Measurements from ENCODE around the gene KANK3. TPM values are rescaled to one million over a fixed set of nuclear protein-coding genes. Genes with fewer than 3 reads are reported as not detected.

KANK3 gene
- total RNA-seq, 1 donor from 2014 or later: 2.9 TPM

GRCh38 chr19:8337728-8338127 is 5.3 kb downstream of the KANK3 start:
- DNase-seq (ENCODE audit: low read depth): no peak
- Mint-ChIP-seq H3K9me3 (ENCODE audit: unreplicated experiment) (no peaks in the 10 kb centered on the region), H3K27me3 (ENCODE audit: low read depth, unreplicated experiment) (peaks cover 43% of the 10 kb centered on the region), H3K36me3 (ENCODE audit: low read depth, unreplicated experiment) (peaks cover 3% of the 10 kb centered on the region), H3K4me1 (ENCODE audit: low read depth, unreplicated experiment) (no peaks in the 10 kb centered on the region), H3K4me3 (ENCODE audit: unreplicated experiment) (no peak overlapping the region), H3K27ac (ENCODE audit: unreplicated experiment) (no peak overlapping the region)
- no peak for FAIRE-seq
- Histone ChIP-seq H4K20me1 (ENCODE audit: insufficient read depth, low read length) (peaks cover 3% of the 10 kb centered on the region), H3K9me3 (ENCODE audit: insufficient read depth, low read depth, low read length) (no peaks in the 10 kb centered on the region), H2AFZ (ENCODE audit: low read depth, low read length) (no peak overlapping the region), H3K79me2 (ENCODE audit: insufficient read depth, low read length) (no peaks in the 10 kb centered on the region), H3K36me3 (ENCODE audit: insufficient read depth, low read length) (no peaks in the 10 kb centered on the region), H3K4me1 (ENCODE audit: insufficient read depth, low read length) (no peaks in the 10 kb centered on the region), H3K27me3 (ENCODE audit: insufficient read depth, low read length) (peaks cover 34% of the 10 kb centered on the region), H3K4me3 (ENCODE audit: insufficient read depth, low read depth, low read length) (no peak overlapping the region), H3K4me2 (ENCODE audit: low read length) (no peak overlapping the region), H3K9ac (ENCODE audit: low read length) (no peak overlapping the region), H3K27ac (ENCODE audit: low read depth, low read length) (no peak overlapping the region)
- TF ChIP-seq EZH2 (IDR thresholded peaks at IDR 0.05; ENCODE audit: insufficient read depth, low read length) (no peak), CTCF (IDR thresholded peaks at IDR 0.05; ENCODE audit: insufficient read depth, low read depth, low read length) (no peak)

GRCh38 chr19:8336660-8337059 is 6.4 kb downstream of the KANK3 start:
- Histone ChIP-seq H3K27ac (ENCODE audit: low read depth, low read length) (no peak overlapping the region), H4K20me1 (ENCODE audit: insufficient read depth, low read length) (peaks cover 3% of the 10 kb centered on the region), H3K9me3 (ENCODE audit: insufficient read depth, low read depth, low read length) (no peaks in the 10 kb centered on the region), H2AFZ (ENCODE audit: low read depth, low read length) (no peak overlapping the region), H3K27me3 (ENCODE audit: insufficient read depth, low read length) (peaks cover 29% of the 10 kb centered on the region), H3K79me2 (ENCODE audit: insufficient read depth, low read length) (no peaks in the 10 kb centered on the region), H3K36me3 (ENCODE audit: insufficient read depth, low read length) (no peaks in the 10 kb centered on the region), H3K4me3 (ENCODE audit: insufficient read depth, low read depth, low read length) (no peak overlapping the region), H3K4me1 (ENCODE audit: insufficient read depth, low read length) (no peaks in the 10 kb centered on the region), H3K9ac (ENCODE audit: low read length) (no peak overlapping the region), H3K4me2 (ENCODE audit: low read length) (no peak overlapping the region)
- Mint-ChIP-seq H3K9me3 (ENCODE audit: unreplicated experiment) (no peaks in the 10 kb centered on the region), H3K36me3 (ENCODE audit: low read depth, unreplicated experiment) (peaks cover 3% of the 10 kb centered on the region), H3K27me3 (ENCODE audit: low read depth, unreplicated experiment) (peaks cover 38% of the 10 kb centered on the region), H3K4me3 (ENCODE audit: unreplicated experiment) (no peak overlapping the region), H3K4me1 (ENCODE audit: low read depth, unreplicated experiment) (no peaks in the 10 kb centered on the region), H3K27ac (ENCODE audit: unreplicated experiment) (no peak overlapping the region)
- DNase-seq (ENCODE audit: low read depth) (no peak), FAIRE-seq (no peak)
- no peak for TF ChIP-seq EZH2 (IDR thresholded peaks at IDR 0.05; ENCODE audit: insufficient read depth, low read length)
- TF ChIP-seq CTCF (IDR thresholded peaks at IDR 0.05; ENCODE audit: insufficient read depth, low read depth, low read length): no peak

- Histone ChIP-seq H3K79me2 (ENCODE audit: insufficient read depth, low read length) (no peaks in the 10 kb centered on the region), H3K9me3 (ENCODE audit: insufficient read depth, low read depth, low read length) (no peaks in the 10 kb centered on the region), H2AFZ (ENCODE audit: low read depth, low read length) (no peak overlapping the region), H3K27ac (ENCODE audit: low read depth, low read length) (no peak overlapping the region), H3K27me3 (ENCODE audit: insufficient read depth, low read length) (peaks cover 28% of the 10 kb centered on the region), H3K4me1 (ENCODE audit: insufficient read depth, low read length) (no peaks in the 10 kb centered on the region), H3K4me2 (ENCODE audit: low read length) (no peak overlapping the region), H3K4me3 (ENCODE audit: insufficient read depth, low read depth, low read length) (no peak overlapping the region), H3K9ac (ENCODE audit: low read length) (no peak overlapping the region), H3K36me3 (ENCODE audit: insufficient read depth, low read length) (no peaks in the 10 kb centered on the region), H4K20me1 (ENCODE audit: insufficient read depth, low read length) (peaks cover 3% of the 10 kb centered on the region)
- Mint-ChIP-seq H3K4me3 (ENCODE audit: unreplicated experiment) (peak overlapping the region; percentile 8), H3K4me1 (ENCODE audit: low read depth, unreplicated experiment) (no peaks in the 10 kb centered on the region), H3K36me3 (ENCODE audit: low read depth, unreplicated experiment) (peaks cover 3% of the 10 kb centered on the region), H3K27ac (ENCODE audit: unreplicated experiment) (no peak overlapping the region), H3K9me3 (ENCODE audit: unreplicated experiment) (no peaks in the 10 kb centered on the region), H3K27me3 (ENCODE audit: low read depth, unreplicated experiment) (peaks cover 41% of the 10 kb centered on the region)
- FAIRE-seq (no peak), DNase-seq (ENCODE audit: low read depth) (no peak)
- TF ChIP-seq CTCF (IDR thresholded peaks at IDR 0.05; ENCODE audit: insufficient read depth, low read depth, low read length): no peak
- no peak for TF ChIP-seq EZH2 (IDR thresholded peaks at IDR 0.05; ENCODE audit: insufficient read depth, low read length)
These were observed 6.9 kb downstream of the KANK3 start for GRCh38 chr19:8336072-8336569.
